Kidney tubule cell (primary cell): Measurements from ENCODE around the gene ASB6.
A peak's percentile ranks its signal among the peaks of the same experiment; 100 is the strongest.
"Not testable (repeated sequence)": the region's sequence is repeated elsewhere in the genome, so short reads cannot be mapped to it uniquely, and the experiment has no call there.

ENCODE experiments used
- DNase-seq: peaks from one replicate; pipeline ENCODE4 v3.0.0-alpha.2; 2018; ENCODE audit warnings: low spot score

Gene ASB6

DNA sequence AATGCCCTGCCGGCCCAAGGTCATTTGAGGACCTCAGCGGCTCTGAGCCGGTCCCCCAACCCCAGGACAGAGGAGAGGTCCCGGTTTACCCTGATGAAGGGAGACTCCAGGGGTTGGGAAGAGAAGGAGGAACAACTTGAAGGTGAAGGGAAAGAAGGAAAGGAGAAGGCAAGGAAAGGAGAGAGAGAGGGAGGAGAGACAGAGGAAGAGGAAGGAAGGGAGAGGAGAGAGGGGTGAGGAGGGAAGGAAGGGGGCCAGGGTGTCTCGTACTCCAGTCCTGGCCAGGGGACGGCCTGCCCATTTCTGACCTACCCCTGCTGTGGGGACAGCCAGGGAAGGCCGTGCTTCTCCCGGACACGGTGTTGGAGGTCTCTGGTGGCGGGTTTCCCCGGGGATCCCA is 25.4 kb upstream of the ASB6 start:
- no peak for DNase-seq

DNA sequence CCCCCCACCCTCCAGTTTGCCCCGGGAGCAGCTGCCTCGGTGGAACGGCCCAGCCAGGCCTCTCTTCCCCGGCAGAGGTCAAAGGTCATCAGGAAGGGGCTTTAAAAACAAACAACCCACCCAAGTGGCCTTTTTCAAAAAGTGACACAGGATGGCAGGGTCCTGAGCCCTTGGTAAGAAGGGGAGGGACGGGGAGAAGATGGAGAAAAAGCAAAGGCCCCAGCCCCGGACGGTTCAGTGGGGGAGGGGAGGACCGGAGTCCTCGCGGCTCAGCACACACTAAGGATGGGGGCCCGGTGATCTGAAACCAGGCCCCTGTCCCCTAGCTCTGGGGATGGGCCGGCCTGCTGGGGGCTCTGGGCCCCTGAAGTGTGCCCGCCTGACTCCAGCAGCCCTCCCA is 24.6 kb upstream of the ASB6 start:
- DNase-seq: no peak

DNA sequence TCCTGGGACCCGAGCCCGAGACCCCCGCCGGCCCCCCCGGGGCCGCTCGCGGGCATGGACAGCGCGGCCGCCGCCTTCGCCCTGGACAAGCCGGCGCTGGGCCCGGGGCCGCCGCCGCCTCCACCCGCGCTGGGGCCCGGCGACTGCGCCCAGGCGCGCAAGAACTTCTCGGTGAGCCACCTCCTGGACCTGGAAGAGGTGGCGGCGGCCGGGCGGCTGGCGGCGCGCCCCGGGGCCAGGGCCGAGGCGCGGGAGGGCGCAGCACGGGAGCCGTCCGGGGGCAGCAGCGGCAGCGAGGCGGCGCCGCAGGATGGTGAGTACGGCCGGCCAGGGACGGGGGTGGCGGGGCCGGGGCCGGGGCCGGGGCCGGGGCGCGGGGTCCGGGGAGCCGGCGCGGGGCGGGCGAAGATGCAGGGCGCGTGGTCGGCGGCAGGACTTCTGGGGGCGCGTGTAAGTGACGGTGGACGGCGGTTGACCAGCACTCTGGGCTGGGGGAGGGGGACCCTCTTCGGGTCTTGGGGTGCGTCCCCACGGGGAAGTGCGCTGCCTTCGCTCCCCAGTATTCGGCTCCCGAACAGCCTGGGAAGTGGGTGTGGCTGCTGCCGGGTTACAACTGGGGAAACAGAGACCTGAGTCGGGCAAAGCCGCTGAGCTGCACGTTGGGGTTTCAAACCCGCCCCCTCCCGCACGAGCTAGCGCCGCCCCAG is 24.0 kb upstream of the ASB6 start:
- no peak for DNase-seq

DNA sequence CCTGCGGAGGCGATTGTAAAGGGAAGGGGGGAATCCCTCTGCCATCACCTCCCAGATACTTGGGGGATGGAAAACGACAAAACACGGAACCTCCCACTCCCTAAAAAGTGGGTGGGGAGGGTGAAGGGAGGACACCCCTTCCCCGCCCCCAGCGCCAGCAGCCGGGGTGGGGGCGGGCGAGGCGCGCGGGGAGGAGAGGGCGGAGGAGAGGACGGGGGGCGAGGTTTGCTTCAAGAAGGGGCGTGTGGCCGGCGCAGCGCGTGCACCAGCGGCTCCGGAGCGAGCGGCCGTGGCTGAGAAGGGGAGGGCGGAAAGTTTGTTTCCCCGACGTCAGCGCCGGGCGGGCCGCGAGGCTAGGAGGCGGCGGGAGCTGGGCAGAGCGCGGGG is 23.4 kb upstream of the ASB6 start, which contains the start of gene PRRX2:
Gene PRRX2 (plus strand): TSS at position 259 of the 387 bp plus-strand sequence. CDS start 221 bp downstream, outside the sequence.
- DNase-seq: no peak

DNA sequence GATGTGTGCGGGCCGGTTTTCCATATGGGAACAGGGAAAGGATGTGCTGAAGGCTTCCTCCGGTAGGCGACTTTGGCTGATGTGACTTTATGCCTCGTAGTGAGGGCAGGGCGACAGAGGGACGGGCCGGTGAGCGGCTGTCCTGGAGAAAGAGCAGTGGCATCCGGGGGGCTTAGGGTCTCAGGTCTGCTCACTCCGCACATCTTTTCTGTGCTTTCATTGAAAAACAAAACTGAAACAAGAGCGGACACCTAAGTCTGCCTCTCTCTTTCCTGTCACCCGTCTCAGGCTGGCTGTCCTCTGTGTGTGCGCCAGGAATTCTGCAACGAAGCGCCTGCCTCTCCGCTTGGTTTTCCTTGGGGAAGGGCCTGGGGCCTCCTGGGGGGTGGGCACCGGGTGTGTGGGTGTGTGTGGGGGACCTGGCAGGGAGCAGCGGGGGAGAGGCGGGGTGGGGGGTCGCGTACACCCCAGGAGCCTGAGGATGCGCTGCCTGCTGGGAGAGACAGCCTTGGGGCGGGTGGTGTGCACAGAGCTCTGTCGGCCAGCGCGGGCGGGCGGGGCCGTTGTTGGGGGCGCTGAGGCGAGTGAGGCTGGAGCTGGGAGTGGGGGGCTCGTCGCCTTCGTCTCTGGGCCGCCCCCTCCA is 22.9 kb upstream of the ASB6 start:
- DNase-seq: no peak

DNA sequence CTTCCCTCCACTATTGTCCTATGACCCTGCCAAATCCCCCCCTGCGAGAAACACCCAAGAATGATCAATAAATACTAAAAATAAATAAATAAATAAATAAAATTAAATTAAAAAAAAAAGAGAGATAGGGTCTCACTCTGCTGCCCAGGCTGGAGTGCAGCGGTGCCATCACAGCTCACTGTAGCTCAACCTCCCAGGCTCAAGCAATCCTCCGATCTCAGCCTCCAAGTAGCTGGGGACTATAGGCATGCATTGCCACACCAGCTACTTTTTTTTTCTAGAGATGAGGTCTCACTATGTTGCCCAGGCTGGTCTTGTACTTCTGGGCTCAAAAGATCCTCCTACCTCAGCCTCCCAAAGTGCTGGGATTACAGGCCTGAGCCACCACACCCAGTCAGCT is 20.3 kb upstream of the ASB6 start:
- DNase-seq: not testable (repeated sequence)

DNA sequence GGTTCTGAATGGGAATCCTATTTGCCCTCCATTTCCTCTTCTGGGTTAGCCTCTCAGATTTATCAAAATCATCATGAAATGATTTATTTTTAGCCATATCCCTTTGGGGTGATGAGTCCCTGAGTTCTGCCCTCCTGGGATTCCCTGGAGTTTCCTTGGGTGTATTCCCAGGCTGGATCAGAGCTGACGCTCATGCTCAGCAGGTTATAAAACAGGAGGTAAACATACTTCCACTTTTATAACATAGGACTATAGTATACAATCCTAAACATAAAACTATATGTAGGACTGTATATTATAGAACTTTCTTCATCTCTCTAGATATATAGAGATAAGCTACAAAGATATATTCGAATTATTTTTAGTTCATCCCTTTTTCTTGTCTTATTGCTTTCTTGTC is 19.1 kb upstream of the ASB6 start:
- no peak for DNase-seq

DNA sequence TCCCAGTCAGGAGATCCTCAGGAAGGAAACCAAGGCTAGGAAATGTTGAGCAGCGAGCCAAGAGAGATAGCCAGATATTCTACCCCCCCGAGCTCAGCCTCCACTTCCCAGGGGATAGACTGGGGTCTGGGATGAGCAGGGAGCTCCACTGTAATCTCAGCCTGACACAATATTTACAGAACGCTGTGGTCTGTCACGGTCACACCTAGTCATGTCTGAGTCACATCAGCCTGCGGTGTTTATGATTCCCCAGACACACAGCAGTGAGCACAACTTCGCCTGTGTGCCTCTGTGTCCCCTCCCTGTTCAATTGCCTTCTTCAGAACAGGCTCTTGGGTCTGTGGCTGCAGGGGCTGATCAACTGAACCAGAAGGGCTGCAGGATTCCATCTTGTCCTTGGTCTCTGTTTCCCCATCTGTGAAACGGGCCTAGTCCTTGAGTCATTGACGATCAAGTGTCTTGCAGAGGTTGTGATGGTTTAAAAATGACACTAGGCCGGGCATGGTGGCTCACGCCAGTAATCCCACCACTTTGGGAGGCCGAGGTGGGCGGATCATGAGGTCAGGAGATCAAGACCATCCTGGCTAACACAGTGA is 14.9 kb upstream of the ASB6 start:
- peak; percentile 83 for DNase-seq

DNA sequence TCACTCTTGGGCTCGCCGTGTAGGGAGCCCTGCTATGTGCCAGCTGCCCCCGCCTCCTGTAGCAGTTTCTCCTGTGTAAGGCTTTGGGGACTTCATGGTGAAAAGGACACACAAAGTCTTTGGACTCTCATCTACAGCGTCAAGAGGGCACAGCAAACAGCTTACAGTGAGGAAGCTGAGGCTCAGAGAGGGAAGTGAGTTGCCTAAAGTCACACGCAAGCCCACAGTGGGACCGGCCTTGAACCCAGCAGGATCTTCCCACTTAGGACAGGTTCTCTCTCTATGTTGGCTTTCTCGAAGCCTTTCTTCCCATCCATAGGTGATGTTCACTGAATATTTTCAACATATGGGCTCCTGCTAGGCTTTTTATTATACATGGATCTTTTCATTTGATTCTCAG is 13.7 kb upstream of the ASB6 start:
- no peak for DNase-seq

DNA sequence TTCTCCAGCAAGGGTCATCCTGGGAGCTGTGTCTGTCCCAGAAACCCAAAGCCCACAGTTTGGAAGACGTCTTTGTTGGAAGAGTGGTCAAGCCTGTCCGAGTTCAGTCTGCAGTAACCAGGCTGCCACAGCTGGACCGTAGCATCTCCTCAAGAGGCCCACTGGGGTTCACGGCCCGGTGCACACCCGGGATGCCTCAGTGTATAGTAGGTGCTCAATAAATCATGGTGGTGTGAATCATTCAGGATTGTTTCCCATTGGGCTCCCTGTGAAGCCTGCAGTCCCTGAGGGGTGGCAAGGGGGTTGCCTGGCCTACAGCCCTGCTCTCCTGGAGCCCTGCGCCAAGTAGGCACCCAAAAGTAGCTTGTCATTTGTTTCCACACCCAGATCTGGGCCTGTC is 13.2 kb upstream of the ASB6 start:
- DNase-seq: peak; percentile 37

DNA sequence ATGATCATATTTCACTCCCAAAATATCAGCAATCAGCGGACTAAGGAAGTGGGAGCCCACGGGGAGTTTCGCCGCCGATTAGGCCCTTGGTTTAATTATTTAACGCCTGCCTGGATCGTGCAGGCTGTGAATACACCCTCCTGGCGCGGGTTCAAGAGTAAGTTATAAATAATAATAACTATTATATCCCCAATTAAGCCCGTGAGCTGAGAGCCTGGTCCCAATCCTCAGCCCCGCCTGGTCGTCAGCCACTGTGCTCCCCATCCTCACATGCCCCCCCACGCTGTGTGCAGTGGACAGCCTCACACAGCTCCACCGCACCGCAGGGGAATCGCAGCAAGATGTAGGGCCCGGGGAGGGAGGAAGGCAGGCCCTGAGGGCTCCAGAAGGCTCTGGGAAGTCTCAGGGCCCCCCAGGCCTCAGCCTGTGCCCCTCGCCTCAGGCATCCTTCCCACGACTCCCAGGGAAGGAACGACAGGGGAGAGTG is 12.6 kb upstream of the ASB6 start:
- DNase-seq: no peak

DNA sequence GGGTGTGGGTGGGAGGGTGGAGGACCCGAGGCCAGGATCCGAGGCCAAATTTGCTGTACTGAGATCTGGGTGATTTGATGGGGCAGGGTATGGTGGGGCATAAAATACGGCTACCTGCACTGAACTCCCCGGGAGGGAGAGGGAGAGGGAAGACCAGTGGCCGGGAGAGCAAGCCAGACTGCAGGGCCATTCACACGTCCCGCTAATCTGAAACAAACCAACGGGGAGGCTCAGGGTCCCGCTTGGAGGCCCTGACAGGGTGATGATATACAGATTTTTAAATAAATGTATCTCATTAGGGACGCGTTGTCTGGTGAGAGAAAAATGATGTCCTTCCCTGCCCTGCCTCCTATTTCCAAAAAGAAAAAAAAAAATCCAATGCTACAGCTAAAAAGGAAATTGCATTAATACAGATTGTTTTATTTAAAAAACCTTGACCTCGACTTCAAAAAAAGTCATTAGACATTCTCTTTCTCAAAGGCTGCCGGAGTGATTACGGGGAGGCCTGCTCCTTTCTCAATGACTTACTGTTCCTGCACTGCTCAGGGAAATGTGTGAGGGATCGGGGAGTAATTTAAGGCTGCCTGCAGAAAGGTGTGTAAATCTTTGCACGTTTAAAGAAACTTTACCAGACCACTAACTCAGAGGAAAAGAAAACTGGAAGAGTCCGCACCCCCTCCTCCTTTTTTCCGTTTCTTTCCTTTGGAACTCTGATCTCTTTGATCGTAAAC is 12.0 kb upstream of the ASB6 start:
- DNase-seq: no peak

DNA sequence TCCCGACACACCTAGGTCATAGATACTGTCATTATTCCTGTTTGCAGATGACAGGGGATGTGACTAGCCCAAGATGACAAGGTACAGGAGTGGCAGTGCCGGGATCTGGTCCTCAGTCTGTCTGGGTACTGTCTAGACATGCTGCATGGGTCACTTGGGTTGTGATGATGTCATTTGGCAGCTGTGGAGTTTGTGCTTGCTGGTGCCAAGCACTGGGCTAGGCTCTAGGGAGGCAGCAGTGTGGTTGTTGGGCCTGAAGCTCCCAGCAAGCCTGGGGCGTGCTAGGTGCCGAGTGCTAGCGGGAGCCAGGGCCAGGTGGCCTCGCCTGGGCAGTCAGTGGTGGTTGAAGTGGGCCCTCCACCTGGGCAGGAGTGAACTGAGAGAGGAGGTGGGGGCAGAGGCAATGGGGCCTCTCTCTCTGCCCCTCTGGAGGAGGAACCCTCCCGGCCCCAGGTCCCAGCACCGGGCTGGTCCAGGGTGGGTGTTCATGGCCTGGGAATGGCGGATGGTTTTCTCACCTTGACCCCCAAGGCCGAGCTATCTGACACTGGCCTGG is 8.8 kb upstream of the ASB6 start:
- peak; percentile 35 for DNase-seq

DNA sequence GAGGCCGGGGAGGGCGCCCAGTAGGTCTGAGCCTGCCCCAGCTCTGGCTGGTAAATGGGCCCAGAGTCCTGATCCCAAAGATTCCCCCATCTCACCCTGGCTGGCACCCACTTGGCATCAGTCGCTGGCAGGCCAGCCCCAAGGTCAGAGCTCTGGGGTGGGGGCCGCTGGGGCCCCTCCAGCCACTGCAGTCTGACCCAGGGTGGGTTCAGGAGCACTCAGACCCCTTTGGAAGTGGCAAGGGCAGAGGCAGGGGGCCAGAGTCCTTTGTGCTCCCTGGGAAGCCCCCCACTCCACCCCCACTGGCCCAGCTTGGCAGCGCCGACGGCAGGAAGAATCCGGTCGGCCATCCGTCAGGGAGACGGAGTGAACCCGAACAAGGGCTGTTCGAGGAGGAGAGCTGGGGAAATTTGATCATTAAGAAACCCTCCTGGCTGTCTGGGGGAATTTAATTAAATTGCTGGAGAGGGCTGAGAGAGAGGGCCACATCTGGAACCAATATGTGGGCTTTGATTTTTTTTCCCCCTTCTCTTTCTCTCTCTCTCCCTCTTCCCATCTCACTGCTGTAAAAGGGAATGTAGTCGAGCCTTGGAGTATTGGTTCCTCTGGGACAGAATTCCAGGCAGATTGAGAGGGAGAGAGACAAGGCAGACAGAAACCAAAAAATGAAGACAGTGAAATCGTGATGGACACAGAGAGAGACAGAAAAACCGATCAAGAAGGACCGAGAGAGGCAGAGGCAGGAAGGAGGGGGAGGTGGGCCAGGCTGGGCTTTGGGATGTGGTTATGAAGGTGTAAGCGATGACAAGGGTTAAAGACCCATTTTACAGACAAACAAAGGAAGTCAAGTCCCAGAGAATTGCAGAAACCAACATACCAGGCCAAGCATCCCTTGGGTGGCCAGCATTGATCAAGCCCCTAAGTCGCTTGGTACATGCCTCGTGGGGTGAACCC is 8.1 kb upstream of the ASB6 start:
- no peak for DNase-seq

DNA sequence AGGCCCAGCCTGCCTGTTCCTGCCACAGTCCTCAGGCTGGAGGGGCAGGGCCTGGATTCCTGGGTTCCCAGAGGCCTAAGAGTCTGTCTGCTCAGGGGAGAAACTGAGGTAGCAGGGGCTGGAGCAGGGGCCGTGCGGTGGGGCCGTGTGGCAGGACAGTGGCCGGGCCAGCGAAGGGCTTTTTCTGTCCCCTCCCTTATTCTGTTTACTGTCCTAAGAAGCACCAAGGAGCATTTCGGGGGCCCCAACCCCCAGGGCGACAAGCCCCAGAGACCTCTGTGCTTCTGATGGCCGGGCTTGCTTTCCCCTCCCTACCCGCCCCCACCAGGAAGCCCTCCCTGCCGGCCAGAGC is 6.8 kb upstream of the ASB6 start:
- no peak for DNase-seq

DNA sequence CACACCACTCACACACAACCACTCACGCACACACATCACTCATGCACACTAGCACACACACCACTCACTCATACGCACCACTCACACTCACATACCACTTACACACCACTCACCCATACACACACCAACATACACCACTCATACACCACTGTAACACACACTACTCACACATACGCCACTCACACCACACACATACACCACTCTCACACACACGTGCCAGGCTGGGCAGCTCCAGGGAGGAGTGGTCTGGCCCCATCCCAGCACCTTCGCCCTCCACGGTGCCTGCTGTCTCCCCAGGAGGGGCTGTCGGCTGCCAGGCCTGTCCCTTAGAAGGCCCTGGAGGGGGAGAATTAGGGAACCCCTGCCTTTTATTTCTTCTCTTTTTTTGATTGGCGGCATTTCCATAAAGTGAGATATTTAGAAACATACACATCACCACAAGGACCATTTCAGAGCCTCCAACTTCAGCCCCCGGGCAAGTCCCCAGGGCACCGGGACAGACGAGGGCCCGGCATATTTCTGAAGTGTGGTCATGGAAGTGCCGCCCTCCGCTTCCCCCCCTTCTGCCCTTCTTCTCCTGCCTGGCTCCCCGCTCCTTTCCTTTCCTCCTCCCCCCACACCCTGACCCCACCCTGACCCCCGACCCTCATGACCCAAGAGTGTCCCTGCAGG is 6.3 kb upstream of the ASB6 start:
- DNase-seq: no peak

DNA sequence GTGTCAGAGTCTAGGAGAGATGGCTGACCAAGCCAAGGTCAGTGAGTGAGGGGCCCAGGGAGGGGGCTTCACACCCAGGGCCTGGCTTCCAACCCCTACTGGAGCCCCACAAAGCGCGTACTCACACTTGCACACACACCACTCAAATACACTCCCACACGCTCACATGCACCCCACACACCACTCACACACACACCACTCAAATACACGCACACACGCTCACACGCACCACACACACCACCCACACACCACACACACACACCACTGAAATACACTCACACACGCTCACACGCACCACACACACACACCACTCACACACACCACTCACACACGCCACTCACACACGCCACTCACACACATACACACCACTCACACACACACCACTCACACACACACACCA is 5.7 kb upstream of the ASB6 start:
- no peak for DNase-seq

DNA sequence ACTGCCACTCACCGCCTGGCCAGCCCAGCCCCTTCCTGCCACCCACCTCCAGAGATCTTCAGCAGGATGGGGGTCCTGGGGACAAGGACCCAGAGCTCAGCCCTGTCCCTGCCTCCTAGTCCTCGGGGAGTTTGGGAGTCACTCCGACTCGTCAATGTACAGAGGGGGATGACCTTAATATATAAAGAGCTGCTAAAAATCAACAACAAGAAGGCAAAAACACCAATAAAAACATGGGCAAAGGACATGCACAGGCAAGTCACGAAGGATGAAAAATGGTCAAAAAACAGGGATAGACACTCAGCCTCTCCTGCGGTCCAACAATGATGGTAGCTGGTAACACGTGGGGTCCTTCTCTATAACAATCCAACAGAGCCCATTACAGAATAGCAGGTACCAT is 4.7 kb upstream of the ASB6 start:
- DNase-seq: no peak

DNA sequence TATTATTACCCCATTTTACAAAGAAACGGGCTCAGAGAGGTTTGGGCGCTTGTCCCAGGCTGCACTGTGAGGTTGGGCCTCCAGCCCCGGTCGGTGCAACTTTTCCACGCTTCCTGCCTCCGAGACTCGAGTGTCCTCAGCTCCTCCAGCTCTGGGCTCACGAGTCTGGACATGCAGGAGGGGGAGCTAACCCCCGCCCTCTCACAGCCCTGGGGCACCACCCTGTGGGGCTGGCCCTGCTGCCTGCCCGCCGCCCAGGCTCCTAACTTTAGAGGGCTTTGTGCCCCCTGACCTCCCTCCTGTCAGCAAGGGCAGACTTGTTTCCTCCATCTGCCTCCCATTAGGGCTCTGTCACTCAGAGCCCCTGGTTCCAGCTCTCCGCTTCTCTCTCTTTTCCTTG is 4.3 kb upstream of the ASB6 start:
- DNase-seq: no peak

DNA sequence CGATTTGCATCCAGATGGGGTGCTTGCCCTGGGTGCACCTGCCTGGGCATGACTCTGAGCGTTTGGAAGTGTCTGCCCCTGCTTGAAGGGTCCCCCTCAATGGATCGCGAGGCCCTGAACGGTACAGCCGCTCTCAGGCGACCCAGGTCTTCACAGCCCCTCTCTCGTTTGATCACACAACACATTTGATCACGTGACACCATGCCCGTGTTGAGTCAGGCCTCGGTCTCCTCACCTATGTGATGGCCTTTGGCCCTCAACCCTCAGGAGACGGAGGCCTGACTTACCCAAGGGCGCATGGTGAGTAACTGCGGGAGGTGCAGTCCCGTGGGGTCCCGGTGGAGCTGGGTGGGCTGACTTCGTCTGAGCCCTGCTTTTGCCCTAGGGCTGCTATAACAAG is 3.0 kb upstream of the ASB6 start:
- DNase-seq: no peak

DNA sequence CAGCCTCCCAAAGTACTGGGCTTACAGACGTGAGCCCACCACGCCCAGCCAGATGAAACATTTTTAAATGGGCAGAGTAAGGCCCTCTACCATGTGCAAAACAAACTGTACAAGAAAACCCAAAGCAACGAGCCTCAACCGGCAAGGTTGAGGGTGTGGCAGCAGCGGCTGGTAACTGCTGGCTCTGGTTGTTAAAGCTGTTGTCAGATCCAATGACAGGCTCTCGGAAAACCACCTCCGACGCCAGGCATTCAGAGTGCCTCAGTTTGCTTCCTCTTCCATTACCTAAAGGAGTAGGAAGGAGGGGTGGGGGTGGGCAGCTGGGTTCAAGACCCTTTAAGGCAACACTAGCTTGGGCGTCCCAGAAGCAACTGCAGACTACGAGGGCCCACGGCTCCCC is 2.4 kb upstream of the ASB6 start:
- DNase-seq: no peak
